K562 (cell line): ENCODE results near the gene ERVH48-1. TPM values are rescaled to one million over a fixed set of nuclear protein-coding genes. Genes with fewer than 3 reads are reported as not detected.

Experiments
- ATF1 ChIP-seq, 2 experiments: fragments of 450-650 bp in 1 of 2; IDR thresholded peaks; 2 replicates each; pipeline ENCODE4 v1.6.1; 2016; ENCODE audit warnings: missing compliant biosample characterization in 1 of 2, missing genetic modification characterization in 1 of 2
- ATF7 ChIP-seq: fragments of 450-650 bp; IDR thresholded peaks from 2 replicates; pipeline ENCODE4 v1.7.1; 2014; ENCODE audit warnings: mild to moderate bottlenecking, moderate library complexity
- BRCA1 ChIP-seq, 2 experiments: fragments of 450-650 bp in 1 of 2; sonication (generic) in 1 of 2; formaldehyde crosslinking in 1 of 2; IDR thresholded peaks; 2 replicates each; pipeline versions ENCODE4 v1.5.0 to v1.6.1; 2017 to 2020; ENCODE audit warnings: mild to moderate bottlenecking in 1 of 2, missing genetic modification reagents in 1 of 2
- GABPA ChIP-seq: fragments of 200-800 bp; sonication (Bioruptor generic); conservative IDR thresholded peaks from 2 replicates; pipeline ENCODE4 v1.6.1; 2016; ENCODE audit warnings: low read depth, missing genetic modification characterization, missing compliant biosample characterization
- KLF10 ChIP-seq: fragments of 250-450 bp; sonication (Bioruptor Pico); IDR thresholded peaks from 2 replicates; pipeline ENCODE4 v1.6.1; 2021; ENCODE audit warnings: matching md5 sums
- NUFIP1 ChIP-seq: fragments of 450-650 bp; IDR thresholded peaks from 2 replicates; pipeline ENCODE4 v1.6.1; 2018; ENCODE audit not compliant: partially characterized antibody
- RBM34 ChIP-seq: fragments of 200-400 bp; formaldehyde crosslinking; IDR thresholded peaks from 2 replicates; pipeline ENCODE4 v1.6.1; 2018; ENCODE audit warnings: low read length, borderline replicate concordance; ENCODE audit not compliant: insufficient read depth
- SMARCA4 ChIP-seq: fragments of 450-650 bp; IDR thresholded peaks from 2 replicates; pipeline ENCODE4 v1.6.1; 2016
- SPI1 ChIP-seq: IDR thresholded peaks from 2 replicates; pipeline ENCODE4 v1.6.1; 2011; ENCODE audit warnings: low read depth, low read length, control low read depth, borderline replicate concordance
- STAG1 ChIP-seq: sonication (generic); formaldehyde crosslinking; IDR thresholded peaks from 2 replicates; pipeline ENCODE4 v1.5.0; 2020; ENCODE audit warnings: missing genetic modification reagents, borderline replicate concordance
- ZBED1 ChIP-seq: IDR thresholded peaks from 2 replicates; pipeline ENCODE4 v1.6.1; 2014
- ZBTB1 ChIP-seq: sonication (generic); formaldehyde crosslinking; IDR thresholded peaks from 2 replicates; pipeline ENCODE4 v1.8.1; 2023; ENCODE audit warnings: missing genetic modification reagents, low read depth, mild to moderate bottlenecking, borderline replicate concordance
- ZC3H11A ChIP-seq: IDR thresholded peaks from 2 replicates; pipeline ENCODE4 v1.6.1; 2012; ENCODE audit warnings: low read depth, low read length, improper control_type of control experiment
- ZNF224 ChIP-seq: sonication (generic); formaldehyde crosslinking; IDR thresholded peaks from 2 replicates; pipeline ENCODE4 v1.8.0; 2022; ENCODE audit warnings: mild to moderate bottlenecking, missing genetic modification reagents
- ZNF668 ChIP-seq: fragments of 250-450 bp; sonication (Bioruptor Pico); IDR thresholded peaks from 2 replicates; pipeline ENCODE4 v1.8.0; 2022; ENCODE audit warnings: mild to moderate bottlenecking, inconsistent platforms
- ZNF76 ChIP-seq: fragments of 250-450 bp; sonication (Bioruptor Pico); IDR thresholded peaks from 2 replicates; pipeline ENCODE4 v1.4.0; 2020; ENCODE audit warnings: mild to moderate bottlenecking, moderate library complexity, borderline replicate concordance
- polyA plus RNA-seq, 8 experiments: library from polyadenylated mRNA; depleted of rRNA in 4 of 8; stranded (reverse) in 5 of 8; unstranded in 3 of 8; fragments of >200 nt; fragmentation: Nextera tagmentation in 2 of 8; fragmentation: Illumina TruSeq in 1 of 8; extraction: Ambion mirVana in 2 of 8; extraction: Trizol in 1 of 8; gene quantifications; 2 replicates each; pipeline versions ENCODE4 v1.2.1 to v1.2.3, GENCODE V29; 2011 to 2014; ENCODE audit warnings: inconsistent platforms in 1 of 8, missing spikeins in 1 of 8
- total RNA-seq, 7 experiments: library from RNA; depleted of rRNA in 6 of 7; stranded (reverse); fragments of >200 nt in 6 of 7; fragmentation: Illumina TruSeq in 2 of 7; extraction: Trizol in 2 of 7; gene quantifications; 2 replicates each; pipeline versions ENCODE4 v1.2.1 to v1.2.3, GENCODE V29; 2011 to 2021; ENCODE audit warnings: low replicate concordance in 1 of 7
- TF ChIP-seq, protein P1 (sequence below): fragments of 450-650 bp; IDR thresholded peaks from 2 replicates; pipeline ENCODE4 v1.6.1; 2016
- TF ChIP-seq, protein P2 (sequence below): fragments of 150-350 bp; conservative IDR thresholded peaks from 2 replicates; pipeline ENCODE4 v1.6.1; 2014; ENCODE audit warnings: low read length
- TF ChIP-seq, protein P3 (sequence below): fragments of 250-450 bp; sonication (Bioruptor Pico); IDR thresholded peaks from 2 replicates; pipeline ENCODE4 v1.9.0; 2021; ENCODE audit warnings: mild to moderate bottlenecking
- TF ChIP-seq, protein P4 (sequence below): fragments of 450-650 bp; IDR thresholded peaks from 2 replicates; pipeline ENCODE4 v1.6.1; 2016; ENCODE audit warnings: low read depth, mild to moderate bottlenecking, moderate library complexity
- TF ChIP-seq, protein P5 (sequence below): fragments of 250-450 bp; sonication (Bioruptor Pico); IDR thresholded peaks from 2 replicates; pipeline ENCODE4 v1.9.0; 2021; ENCODE audit warnings: mild to moderate bottlenecking, inconsistent platforms

Gene ERVH48-1
- total and polyA plus RNA-seq, 9 of the 15 experiments (the other 6 are each of a cell fraction or from before 2014, with no cell fraction given): 0.08 to 0.49 (median 0.16) TPM; not detected in 3

DNA sequence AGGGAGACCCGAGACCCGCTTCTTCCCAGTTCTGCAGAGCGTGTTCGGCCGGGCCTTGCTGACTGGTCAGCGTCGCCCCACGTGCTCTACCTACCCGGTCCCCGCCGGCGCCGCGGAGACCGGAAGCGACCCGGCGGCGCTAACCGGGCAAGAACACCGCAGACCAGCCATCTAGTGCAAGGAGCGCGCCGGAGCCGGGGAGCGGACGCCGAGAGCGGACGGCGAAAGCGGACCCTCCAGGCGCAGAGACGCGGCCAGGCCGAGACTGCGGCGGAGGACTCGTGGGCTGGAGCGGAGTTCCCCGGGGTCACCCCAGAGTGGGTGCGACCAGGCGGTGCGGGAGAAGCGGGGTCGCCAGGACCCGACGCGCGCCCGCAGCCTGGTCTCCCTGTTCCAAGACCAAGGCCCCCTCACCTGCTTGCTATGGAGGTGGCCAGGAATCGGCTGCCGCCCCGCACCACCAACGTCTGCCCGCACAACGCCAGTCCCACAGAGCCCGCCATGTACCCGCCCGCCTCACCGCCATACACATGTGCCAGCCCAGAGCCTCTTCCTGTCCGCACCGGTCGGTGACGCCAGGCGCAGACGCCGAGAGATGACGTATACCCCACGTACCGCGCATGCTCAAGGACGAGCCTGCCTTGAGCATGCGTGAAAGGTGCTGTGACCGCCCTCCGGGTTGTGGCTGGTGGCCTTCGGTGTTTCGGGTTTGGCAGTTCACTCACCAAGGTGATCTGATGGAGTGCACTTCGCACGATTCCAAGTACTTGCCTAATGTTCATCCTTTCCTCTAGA is 46.2 kb downstream of the ERVH48-1 start, which contains the start of gene WDR4 (continued):
- TF ChIP-seq BRCA1 (IDR thresholded peaks at IDR 0.05) (no peak), BRCA1 (CRISPR knock-in tag; IDR thresholded peaks at IDR 0.05) (no peak), ZNF224 (CRISPR knock-in tag) (0 out of 2 replicates have a peak, but pooled peaks have one; percentile 19), ATF7 (peak; percentile 98), ZNF76 (CRISPR knock-in tag) (no peak; the same call in 1 of the 2 replicates), ZC3H11A (peak; percentile 64; the same call in 1 of the 2 replicates), SPI1 (peak; percentile 8; the same call in 1 of the 2 replicates), ZNF668 (CRISPR knock-in tag) (no peak), RBM34 (no peak), NUFIP1 (no peak), ATF1 (CRISPR knock-in tag; IDR thresholded peaks at IDR 0.05) (peak; percentile 98), ATF1 (tag; IDR thresholded peaks at IDR 0.05) (peak; percentile 100), ZBTB1 (CRISPR knock-in tag) (peak; percentile 80), ZBED1 (0 out of 2 replicates have a peak, but pooled peaks have one; percentile 38), GABPA (tag) (peak; percentile 90), SMARCA4 (no peak), STAG1 (CRISPR knock-in tag) (0 out of 2 replicates have a peak, but pooled peaks have one; percentile 36), KLF10 (CRISPR knock-in tag) (no peak)
- TF ChIP-seq, protein P1, sequence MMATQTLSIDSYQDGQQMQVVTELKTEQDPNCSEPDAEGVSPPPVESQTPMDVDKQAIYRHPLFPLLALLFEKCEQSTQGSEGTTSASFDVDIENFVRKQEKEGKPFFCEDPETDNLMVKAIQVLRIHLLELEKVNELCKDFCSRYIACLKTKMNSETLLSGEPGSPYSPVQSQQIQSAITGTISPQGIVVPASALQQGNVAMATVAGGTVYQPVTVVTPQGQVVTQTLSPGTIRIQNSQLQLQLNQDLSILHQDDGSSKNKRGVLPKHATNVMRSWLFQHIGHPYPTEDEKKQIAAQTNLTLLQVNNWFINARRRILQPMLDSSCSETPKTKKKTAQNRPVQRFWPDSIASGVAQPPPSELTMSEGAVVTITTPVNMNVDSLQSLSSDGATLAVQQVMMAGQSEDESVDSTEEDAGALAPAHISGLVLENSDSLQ: peak; percentile 40; the same call in 1 of the 2 replicates
- TF ChIP-seq, protein P2, sequence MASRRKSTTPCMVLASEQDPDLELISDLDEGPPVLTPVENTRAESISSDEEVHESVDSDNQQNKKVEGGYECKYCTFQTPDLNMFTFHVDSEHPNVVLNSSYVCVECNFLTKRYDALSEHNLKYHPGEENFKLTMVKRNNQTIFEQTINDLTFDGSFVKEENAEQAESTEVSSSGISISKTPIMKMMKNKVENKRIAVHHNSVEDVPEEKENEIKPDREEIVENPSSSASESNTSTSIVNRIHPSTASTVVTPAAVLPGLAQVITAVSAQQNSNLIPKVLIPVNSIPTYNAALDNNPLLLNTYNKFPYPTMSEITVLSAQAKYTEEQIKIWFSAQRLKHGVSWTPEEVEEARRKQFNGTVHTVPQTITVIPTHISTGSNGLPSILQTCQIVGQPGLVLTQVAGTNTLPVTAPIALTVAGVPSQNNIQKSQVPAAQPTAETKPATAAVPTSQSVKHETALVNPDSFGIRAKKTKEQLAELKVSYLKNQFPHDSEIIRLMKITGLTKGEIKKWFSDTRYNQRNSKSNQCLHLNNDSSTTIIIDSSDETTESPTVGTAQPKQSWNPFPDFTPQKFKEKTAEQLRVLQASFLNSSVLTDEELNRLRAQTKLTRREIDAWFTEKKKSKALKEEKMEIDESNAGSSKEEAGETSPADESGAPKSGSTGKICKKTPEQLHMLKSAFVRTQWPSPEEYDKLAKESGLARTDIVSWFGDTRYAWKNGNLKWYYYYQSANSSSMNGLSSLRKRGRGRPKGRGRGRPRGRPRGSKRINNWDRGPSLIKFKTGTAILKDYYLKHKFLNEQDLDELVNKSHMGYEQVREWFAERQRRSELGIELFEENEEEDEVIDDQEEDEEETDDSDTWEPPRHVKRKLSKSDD: peak; percentile 79; the same call in 1 of the 2 replicates
- TF ChIP-seq, protein P3, sequence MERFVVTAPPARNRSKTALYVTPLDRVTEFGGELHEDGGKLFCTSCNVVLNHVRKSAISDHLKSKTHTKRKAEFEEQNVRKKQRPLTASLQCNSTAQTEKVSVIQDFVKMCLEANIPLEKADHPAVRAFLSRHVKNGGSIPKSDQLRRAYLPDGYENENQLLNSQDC (CRISPR knock-in tag): no peak; the same call in 1 of the 2 replicates
- TF ChIP-seq, protein P4, sequence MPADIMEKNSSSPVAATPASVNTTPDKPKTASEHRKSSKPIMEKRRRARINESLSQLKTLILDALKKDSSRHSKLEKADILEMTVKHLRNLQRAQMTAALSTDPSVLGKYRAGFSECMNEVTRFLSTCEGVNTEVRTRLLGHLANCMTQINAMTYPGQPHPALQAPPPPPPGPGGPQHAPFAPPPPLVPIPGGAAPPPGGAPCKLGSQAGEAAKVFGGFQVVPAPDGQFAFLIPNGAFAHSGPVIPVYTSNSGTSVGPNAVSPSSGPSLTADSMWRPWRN: no peak
- TF ChIP-seq, protein P5, sequence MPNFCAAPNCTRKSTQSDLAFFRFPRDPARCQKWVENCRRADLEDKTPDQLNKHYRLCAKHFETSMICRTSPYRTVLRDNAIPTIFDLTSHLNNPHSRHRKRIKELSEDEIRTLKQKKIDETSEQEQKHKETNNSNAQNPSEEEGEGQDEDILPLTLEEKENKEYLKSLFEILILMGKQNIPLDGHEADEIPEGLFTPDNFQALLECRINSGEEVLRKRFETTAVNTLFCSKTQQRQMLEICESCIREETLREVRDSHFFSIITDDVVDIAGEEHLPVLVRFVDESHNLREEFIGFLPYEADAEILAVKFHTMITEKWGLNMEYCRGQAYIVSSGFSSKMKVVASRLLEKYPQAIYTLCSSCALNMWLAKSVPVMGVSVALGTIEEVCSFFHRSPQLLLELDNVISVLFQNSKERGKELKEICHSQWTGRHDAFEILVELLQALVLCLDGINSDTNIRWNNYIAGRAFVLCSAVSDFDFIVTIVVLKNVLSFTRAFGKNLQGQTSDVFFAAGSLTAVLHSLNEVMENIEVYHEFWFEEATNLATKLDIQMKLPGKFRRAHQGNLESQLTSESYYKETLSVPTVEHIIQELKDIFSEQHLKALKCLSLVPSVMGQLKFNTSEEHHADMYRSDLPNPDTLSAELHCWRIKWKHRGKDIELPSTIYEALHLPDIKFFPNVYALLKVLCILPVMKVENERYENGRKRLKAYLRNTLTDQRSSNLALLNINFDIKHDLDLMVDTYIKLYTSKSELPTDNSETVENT (CRISPR knock-in tag): 0 out of 2 replicates have a peak, but pooled peaks have one; percentile 30
